CD4-positive, alpha-beta T cell treated with Interferon gamma for 1 hour (primary cell): ENCODE measurements around the gene INO80D.
"Not testable (repeated sequence)": the region's sequence is repeated elsewhere in the genome, so short reads cannot be mapped to it uniquely, and the experiment has no call there.

ENCODE experiments used
- DNase-seq: peaks from one replicate; pipeline ENCODE4 v3.0.0-alpha.2; 2020

The INO80D gene

DNA sequence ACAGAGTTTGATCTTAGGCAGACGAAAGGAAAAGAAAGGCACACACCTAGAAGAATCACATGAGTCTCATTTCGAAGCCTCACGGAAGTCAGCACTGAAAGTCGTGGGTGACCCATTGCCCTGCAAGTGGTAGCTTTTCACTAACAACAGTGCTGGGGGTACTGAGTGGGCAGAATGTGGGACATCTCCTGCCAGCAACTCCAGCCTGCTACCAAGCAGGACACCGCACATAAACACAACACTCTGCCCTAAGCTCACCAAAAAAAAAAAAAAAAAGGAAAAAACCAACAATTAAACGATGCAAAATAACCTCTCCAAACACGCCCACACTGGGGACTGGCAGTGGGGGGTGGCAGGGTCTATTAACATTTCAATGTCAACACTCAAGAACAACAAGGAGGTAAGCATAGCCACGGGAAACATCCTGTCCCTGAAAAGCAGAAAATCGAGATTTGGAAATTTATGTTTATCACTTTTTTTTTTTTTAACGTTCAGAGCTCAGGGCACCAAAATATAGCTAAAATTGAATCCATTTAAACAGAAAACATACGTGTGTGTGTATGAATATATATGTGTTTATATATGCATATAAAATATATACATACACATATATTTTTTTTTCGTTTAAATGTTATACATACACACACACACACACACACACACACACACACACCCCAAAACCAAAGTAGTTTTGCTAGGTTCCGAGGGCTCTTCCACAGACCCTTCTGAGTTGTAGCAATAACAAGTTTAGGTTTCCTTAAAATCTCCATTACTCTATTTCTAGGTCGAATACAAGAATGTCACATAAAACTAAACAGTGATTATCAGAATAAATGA is 2.2 kb downstream of the INO80D start:
- no peak for DNase-seq

DNA sequence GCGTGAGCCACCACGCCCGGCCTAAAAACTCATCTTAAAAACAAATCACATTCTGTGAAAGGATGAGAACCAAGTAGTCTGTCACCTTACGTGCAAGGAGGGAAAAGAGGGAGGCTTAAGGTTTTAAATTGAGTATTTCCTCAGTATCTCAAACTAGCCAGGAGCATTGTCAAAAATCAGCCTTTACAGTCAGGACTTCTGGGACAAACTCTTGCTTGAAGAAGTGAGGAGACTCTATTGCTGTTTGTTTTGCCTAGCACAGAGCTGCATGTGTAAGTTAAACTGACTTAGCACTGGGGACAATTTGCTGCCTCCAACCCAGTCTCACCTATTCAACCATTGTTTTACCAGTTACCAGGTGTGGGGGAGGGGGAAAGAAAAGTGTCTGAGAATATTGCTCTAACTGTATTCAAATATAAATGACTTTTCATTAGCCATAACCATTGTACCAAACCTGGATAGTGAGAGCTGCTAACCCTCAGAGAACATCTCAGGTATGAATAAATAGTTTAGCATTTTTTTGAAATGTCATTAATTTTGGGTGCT is 3.6 kb downstream of the INO80D start:
- DNase-seq: no peak

DNA sequence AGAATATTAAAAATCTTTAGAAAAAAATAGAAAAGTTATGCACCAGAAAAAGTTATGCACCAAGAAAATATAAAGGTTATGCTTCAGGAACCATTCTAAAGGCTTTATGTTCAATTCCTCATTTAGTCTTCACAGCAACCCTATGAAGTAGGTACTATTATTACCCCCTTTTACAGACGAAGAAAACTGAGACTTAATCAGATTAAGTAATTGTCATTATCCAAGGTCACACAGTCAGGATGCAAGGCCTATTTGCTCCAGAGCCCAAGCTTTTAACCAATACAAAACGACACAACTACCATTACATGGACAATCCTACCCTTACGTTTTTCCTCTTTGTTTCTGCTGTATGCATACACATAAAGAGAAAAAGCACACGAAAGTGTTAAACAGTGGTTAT is 5.0 kb downstream of the INO80D start:
- no peak for DNase-seq

DNA sequence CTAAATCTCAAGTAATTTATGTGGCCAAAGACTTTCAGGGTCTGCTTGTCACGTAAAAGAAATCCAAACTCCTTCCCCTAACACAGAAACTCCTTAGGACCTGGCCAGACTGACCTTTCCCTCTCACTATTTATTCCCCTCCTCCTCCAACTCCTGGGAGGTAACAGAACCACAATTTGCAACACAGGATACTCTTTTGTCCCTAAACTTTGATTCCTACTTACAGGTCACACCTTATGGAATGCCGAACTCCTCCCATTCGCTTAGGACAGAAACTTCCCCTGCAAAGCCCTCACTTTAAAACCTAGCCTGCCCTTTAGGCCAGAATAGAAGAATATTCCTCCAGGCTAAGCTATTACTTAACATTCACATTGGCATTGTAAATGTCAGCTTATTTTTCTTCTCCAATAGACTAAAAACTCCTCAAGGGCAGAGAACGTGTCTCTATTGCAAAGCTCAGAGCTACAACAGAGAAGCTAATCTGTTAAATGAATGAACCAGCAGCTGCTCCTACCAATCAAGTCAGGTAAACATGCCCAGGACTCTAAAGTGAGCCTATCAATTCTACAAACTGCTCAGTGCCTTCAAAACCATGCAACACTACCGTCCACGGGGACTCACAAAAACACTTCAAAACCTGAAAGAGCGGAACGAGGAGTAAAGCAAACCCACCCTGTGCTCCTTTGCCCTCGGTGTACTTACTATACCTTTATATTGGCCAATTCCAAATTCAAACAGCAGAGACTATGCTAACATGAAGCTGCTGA is 6.1 kb downstream of the INO80D start:
- DNase-seq: no peak

DNA sequence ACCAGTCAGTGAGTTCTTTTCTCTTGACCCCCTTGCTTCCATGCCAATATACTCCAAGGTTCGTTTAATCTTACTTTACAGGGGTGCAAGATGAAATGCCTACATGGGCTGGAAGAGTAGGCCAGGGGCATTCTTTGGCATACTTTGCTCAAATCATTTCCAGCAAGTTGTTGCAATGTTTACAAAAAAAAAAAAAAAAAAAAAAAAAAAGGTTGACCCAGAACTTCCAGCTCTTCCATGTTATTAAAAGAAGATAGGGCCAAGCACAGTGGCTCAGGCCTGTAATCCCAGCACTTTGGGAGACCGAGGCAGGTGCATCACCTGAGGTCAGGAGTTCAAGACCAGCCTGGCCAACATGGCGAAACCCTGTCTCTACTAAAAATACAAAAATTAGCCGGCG is 8.1 kb downstream of the INO80D start:
- DNase-seq: not testable (repeated sequence)

DNA sequence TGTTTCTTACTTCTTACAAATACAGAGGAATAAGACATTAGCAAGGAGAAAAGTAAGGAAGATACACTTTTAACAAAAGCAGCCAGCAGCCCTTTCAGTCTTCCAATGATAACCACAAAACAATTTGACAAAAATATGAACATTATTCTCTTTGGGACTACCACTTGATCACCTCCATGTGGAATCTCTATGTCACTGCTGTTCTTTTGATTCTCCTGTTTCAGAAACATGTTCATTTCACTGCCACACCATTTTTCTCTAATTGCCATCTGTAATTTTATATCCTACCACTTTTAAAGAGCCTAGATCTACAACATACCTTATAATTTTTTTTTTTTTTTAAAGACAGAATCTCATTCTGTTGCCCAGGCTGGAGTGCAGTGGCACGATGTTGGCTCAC is 10.9 kb downstream of the INO80D start:
- DNase-seq: no peak

DNA sequence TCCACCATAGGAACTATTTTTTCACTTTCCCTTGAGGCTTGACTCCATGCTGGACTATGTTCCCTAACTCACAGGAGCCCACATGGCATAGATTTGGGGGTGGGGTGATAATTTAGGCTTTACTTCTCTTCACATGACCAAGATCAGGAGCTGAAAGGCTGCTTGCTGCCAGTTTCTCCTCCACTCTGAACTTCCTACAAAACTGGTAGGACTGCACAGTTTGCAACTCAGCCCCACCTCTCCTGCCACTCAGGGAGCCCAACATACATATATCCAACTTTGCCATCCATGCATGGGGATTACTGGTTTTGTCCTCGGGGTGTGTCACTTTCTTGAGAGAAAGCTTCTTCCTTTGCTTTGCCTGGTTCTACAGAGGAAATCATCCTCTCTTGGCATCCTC is 14.2 kb downstream of the INO80D start:
- DNase-seq: no peak

DNA sequence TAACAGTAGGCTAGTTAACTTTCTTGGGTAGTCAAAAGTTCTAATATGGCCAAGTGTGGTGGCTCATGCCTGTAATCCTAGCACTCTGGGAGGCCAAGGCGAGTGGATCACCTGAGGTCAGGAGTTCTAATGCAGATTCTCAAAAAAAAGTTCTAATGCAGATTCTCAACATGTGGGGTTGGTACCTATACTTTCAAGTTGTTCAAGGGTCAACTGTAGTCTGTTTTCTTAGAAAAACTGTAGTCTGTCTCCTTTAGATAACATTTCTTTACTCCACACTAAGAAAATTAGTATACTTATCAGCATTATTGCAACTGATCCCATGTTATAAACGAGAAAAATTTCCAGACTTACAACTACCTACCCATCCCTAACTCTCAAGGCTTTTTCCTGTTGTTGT is 16.6 kb downstream of the INO80D start:
- DNase-seq: no peak

DNA sequence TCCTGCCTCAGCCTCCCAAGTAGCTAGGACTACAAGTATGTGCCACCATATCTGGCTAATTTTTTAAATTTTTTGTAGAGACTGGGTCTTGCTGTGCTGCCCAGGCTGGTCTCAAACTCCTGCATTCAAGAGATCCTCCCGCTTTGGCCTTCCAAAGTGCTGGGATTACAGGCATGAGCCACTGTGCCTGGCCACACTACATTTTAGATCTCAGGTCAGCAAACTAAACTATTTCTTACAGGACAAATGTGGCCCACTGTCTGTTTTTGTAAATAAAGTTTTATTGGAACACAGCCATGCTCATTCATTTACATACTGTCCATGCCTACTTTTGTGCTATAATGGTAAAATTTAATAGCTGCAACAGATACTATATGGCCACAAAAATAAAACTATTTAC is 17.8 kb downstream of the INO80D start:
- no peak for DNase-seq

DNA sequence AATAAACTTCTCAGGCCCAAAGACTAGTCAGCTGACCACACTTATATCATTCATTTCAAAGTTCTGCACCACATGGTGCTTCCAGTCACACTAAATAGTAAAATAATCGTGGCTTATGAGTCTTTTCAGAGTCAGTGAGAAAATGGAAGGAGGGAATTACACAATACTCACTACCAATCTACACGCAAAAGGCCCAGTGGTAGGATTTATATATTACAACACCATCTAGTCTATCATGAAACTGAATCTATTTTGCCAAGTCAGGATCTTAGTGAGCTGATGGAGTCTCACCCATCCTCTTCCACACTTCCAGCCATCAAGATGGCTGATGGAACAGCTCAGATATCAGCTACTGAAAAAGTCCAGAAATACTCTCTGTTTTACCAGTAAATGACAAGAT is 21.9 kb downstream of the INO80D start:
- DNase-seq: no peak

DNA sequence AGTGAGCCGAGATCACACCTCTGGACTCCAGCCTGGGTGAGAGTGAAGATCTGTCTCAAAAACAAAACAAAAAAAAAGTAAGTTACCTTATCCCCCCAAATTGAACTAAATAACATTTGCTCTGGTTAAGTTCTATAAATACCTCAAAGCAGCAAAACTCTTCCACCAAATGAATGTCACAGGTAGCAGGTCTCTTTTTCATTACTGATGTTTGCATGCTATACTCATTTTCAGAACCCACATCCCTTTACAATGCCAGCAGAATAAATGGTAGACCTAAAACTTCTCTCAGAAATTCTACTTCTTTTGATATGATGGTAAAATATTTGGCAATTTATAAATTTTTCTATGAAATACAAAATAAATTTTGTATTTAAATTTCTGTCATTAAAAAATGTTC is 22.3 kb downstream of the INO80D start:
- no peak for DNase-seq

DNA sequence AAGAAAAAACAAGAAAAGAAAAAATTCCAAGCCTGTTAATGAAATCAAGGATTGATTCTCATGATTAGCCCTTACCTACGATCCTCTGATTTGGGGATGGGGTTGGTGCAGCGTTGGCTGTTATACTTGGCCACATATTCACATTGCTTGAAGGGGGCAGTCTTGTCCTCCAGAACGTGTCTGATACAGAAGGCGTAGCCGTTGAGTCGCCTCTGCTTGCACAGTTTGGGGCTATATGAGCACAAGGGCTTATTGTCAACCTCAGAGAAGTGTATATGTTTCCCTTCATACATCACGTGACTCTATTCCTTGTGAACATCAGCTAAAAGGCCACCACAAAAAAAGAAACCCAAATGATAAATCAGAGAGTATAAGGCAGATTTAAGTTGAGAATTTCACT is 23.2 kb downstream of the INO80D start:
- DNase-seq: no peak

DNA sequence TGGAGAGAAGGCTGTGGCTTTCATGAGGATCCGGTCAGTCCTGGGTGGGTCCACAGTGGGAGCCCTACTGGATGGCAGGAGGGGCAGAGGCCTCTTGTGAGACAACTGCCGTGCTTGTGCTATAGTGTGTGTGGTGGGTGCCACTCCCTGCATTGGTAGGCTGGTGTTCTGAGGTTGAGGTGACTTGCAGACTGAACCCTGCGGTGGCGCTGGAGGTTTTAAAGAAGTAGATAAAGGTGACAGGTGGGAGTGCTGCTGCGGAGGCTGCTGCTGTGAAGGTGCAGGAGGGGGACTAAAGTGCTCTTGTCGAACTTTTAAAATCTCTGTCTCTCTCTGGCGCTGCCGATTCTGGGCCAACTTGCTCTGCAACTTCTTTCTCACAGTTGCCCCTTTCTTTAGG is 29.7 kb downstream of the INO80D start:
- DNase-seq: no peak

DNA sequence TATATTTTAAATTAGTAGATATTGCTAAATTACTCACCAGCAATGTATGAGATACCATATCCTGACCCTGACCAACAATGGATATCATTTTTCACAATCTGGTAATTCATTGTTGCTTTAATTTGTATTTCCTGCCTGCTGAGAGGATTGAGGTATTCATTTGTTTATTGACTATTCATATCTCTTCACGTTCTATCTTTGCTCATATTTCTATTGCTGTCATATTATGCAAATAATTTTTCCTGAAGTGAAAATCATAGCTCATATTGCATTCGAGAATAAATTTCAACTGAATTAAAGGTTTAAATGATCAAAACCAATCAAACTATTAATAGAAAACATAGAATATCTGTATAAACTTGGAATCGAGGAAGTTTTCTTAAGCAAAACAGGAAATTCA is 31.0 kb downstream of the INO80D start:
- no peak for DNase-seq

DNA sequence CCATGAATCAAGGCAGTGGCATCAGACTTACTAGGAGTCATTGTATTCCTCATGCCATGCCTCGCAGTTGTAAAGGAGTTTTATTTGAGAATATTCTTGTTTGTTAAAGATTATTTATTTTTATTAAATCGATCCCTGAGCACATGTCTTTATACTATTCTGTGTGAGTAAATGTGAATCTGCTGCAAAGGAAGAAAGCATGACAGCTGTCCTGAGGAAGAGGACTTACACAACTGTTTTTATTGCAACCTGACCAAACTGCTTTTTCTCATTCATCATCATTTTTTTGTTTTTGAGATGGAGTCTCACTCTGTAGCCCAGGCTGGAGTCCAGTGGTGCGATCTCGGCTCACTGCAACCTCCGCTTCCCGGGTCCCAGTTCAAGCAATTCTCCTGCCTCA is 34.1 kb downstream of the INO80D start:
- DNase-seq: no peak

DNA sequence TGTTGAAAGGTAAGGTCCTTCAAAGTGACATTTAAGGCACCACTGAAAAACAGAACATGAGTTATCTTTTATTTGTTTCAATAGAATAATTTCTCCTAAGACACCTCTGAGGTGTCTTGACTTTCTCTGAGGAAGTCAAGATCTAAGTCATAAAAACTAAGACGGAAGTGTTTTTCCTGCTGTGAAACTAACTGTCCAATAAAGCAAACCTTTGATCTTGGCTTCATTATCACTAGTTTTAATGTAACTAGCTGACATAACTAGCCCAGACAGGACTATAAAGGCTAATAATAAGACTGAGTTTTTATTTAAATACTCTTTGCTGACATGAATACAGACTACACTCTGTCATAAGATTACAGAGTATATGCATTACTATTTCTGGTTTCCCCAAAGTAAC is 36.6 kb downstream of the INO80D start:
- DNase-seq: no peak

DNA sequence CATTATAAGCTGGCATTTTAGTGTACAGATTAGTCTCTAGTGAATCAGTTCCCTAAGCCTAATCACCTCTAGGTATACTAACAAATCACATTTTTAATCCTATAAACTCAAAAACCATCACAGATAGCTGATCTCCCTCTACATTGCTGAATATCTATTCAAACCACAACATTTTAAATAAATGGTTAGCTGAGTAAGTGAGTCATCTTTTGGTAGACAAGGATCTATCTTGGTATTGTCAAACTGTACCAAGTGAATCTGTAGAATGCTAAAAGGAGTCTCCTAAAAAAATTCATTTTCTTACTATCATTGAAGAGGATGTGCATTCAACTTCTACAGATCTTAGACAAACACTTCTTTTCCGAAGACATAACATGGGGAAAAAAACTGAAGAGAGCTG is 40.7 kb downstream of the INO80D start:
- no peak for DNase-seq

DNA sequence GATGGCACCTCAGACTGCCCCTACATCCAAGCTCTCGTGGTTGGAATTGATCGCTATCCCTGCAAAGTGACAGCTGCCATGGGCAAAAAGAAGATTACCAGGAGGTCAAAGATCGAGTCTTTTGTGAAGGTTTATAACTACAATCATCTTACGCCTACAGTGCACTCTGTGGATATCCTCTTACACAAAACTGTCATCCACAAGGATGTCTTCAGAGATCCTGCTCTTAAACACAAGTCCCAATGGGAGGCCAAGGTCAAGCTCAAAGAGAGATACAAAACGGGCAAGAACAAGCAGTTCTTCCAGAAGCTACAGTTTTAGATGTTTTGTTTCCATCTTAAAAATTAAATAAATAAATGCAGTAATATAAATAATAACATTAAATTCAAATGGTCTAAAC is 45.4 kb downstream of the INO80D start:
- DNase-seq: no peak

DNA sequence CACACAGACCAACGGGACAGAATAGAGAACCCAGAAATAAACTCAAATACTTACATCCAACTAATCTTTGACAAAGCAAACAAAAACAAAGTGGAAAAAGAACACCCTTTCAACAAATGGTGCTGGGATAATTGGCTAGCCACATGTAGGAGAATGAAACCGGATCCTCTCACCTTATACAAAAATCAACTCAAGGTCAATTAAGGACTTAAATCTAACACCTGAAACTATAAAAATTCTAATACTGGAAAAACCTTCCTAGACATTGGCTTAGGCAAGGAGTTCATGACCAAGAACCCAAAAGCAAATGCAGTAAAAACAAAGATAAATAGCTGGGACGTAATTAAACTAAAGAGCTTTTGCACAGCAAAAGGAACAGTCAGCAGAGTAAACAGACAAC is 50.6 kb downstream of the INO80D start:
- not testable (repeated sequence) for DNase-seq

DNA sequence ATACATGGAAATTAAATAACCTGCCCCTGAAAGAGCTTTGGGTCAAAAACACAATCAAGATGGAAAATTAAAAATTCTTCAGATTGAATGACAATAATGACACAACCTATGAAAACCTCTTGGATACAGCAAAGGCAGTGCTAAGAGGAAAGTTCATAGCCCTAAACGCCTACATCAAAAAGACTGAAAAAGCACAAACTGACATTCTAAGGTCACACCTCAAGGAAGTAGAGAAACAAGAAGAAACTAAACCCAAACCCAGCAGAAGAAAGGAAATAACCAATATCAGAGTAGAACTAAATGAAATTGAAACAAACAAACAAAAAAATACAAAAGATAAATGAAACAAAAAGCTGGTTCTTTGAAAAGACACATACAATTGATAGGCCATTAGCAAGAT is 52.5 kb downstream of the INO80D start:
- not testable (repeated sequence) for DNase-seq

DNA sequence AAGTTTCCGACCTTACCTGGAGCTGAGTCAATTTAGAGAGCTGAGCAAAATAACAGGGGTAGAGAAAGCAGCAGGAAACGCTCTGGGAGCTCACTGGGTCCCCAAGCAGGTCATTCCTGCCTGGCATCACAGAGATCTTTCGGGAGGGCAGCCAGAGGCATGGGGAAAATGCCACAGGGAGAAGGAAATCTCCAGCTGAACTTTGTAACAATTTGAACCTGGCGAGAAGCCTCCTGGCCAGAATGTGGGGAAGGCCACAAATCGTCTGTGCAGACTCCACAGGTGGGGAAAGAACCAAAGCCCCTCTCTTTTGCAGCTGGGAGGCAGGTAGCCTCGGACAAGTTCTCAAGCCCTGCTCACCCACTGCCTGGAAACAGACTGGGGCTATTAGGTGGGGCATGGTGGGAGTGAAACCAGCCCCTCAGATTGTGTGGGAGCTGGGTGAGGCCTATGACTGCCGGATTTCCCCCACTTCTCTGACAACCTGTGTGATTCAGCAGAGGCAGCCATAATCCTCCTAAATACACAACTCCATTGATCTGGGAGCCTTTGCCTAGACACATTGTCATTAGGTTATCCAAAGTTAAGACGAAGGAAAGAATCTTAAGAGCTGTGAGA is 53.9 kb downstream of the INO80D start:
- DNase-seq: no peak

DNA sequence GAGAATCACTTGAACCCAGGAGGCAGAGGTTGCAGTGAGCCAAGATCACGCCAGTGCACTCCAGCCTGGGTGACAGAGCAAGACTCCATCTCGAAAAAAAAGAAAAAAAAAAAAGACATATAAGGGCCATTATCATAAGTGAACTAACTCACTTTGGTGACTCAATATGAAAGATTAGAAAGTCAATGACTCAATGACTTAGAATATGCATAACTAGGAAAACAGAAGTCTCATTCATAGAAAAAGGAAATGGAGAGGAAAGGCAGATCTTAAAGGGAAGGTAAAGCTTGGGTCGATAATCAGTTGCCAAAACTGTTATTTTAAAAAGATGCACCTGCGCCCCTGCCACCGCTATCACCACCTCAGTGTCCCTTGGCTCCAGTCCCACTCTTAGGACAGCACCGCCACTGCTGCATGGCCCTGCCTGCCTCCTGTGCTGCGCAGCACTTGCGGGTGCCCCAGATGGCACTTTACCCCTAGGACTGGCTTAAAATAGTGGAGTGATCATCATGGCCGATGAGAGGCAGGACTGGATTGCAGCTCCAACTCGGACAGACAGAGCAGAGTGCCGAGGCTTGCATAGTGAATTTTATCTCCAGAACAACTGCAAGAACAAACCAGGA is 54.7 kb downstream of the INO80D start:
- DNase-seq: no peak

DNA sequence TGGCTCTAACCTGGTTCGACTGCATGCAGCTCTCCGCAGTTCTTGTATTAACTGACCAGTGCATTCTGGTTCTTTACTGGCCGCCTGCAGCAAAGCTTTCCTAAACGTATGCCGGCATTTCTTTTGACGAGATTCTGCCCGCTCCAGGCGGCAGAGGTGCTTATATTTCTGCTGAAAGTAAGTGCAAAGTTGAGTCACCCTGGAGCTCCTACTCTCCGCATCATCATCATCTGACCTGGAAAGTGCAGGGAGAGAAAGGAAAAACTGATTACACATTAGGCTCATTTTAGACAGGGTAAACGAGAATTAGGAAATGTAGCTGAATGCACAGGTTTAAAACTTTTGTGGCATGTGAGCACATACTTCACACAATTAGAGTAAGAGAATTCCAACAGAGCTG is 57.9 kb downstream of the INO80D start:
- DNase-seq: no peak
